ENCODE data around the gene SGTB. TPM values are rescaled to one million over a fixed set of nuclear protein-coding genes. Genes with fewer than 3 reads are reported as not detected.
A peak's percentile ranks its signal among the peaks of the same experiment; 100 is the strongest.

The SGTB gene
- polyA plus RNA-seq, 1 donor, result 4.3 TPM

DNA sequence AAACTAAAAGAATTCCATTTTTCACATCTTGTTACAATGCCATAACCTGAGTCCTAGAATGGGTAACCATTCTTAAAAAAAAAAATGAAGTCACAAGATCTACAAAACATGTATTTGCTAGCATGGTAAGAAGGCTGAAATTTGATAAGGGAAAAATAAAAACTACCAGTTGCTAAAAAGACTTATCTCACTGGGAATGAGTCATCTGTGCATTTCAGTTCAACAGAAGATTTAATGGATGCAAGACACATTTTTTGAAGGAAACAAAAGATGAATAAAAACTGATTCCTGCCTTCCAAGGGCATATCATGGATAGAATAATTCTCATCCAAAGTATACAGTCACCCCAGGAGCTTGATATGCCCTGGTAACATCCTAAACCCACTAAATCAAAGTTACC, 47.2 kb downstream of the SGTB start:
- Histone ChIP-seq H3K9me3 (ENCODE audit: control insufficient read depth, low read depth, low read length) (no peaks in the 10 kb centered on the region), H3K4me3 (ENCODE audit: low read length) (no peak overlapping the region), H3K27ac (ENCODE audit: low read length) (no peak overlapping the region), H3K27me3 (ENCODE audit: control insufficient read depth, insufficient read depth, low read length) (no peaks in the 10 kb centered on the region), H3K36me3 (ENCODE audit: control insufficient read depth, insufficient read depth, low read length) (peaks cover 2% of the 10 kb centered on the region), H3K4me1 (ENCODE audit: control insufficient read depth, insufficient read depth, low read length) (no peaks in the 10 kb centered on the region)
- no peak for DNase-seq

DNA sequence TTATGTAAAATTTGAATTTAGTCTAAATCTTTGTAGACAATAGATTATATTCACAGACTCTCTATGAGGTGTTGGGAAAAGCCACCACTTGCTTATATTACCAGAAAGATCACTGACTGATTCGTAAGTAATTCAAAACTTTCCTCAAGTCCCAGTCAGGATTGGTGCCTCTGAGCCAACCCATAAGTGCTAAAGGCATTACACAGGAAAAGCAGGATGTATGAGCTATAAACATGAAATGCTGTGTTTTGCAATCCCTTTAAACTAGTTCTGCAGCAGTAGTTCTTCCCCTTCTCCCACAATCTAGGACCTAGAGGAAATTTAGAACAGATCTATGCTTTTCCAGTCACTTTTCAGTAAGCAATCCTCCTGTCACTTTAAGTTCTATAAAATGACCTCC, 49.1 kb downstream of the SGTB start:
- H3K4me3 ChIP-seq (ENCODE audit: low read length), result no peak overlapping the region
- H3K4me1 ChIP-seq (ENCODE audit: control insufficient read depth, insufficient read depth, low read length), result no peaks in the 10 kb centered on the region
- no peak overlapping the region for H3K27ac ChIP-seq (ENCODE audit: low read length)
- no peaks in the 10 kb centered on the region for H3K9me3 ChIP-seq (ENCODE audit: control insufficient read depth, low read depth, low read length)
- peaks cover 2% of the 10 kb centered on the region for H3K36me3 ChIP-seq (ENCODE audit: control insufficient read depth, insufficient read depth, low read length)
- H3K27me3 ChIP-seq (ENCODE audit: control insufficient read depth, insufficient read depth, low read length), result no peaks in the 10 kb centered on the region
- DNase-seq, result no peak
- no CpG with 5 or more reads among the region's 1 CpG for WGBS (ENCODE audit: insufficient coverage, low lambda C conversion rate)

DNA sequence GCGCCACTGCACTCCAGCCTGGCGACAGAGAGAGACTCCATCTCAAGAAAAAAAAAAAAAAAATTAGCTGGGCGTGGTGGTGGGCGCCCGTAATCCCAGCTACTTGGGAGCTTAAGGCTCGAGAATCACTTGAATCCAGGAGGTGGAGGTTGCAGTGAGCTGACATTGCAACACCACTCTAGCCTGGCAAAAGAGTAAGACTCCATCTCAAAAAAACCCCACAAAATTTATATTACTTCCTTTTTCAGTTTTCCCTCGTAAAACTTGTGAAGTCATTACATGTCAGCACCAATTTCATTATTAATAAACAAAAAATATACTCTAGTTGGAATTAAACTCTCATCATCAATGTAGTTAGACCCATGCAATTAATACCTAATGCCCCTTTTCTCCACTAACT, 53.2 kb downstream of the SGTB start:
- no peaks in the 10 kb centered on the region for H3K9me3 ChIP-seq (ENCODE audit: control insufficient read depth, low read depth, low read length)
- 100% methylated on average over 1 of the region's 7 CpGs for WGBS (ENCODE audit: insufficient coverage, low lambda C conversion rate)
- no peaks in the 10 kb centered on the region for H3K27me3 ChIP-seq (ENCODE audit: control insufficient read depth, insufficient read depth, low read length)
- no peaks in the 10 kb centered on the region for H3K4me1 ChIP-seq (ENCODE audit: control insufficient read depth, insufficient read depth, low read length)
- peaks cover 7% of the 10 kb centered on the region for H3K36me3 ChIP-seq (ENCODE audit: control insufficient read depth, insufficient read depth, low read length)
- H3K4me3 ChIP-seq (ENCODE audit: low read length), result no peak overlapping the region
- no peak overlapping the region for H3K27ac ChIP-seq (ENCODE audit: low read length)
- no peak for DNase-seq

GRCh38 chr5:65663804-65664521, 57.9 kb downstream of the SGTB start:
- H3K27me3 ChIP-seq (ENCODE audit: control insufficient read depth, insufficient read depth, low read length), result no peaks in the 10 kb centered on the region
- 100% methylated on average over 1 of the region's 1 CpG for WGBS (ENCODE audit: insufficient coverage, low lambda C conversion rate)
- no peak for DNase-seq
- H3K4me3 ChIP-seq (ENCODE audit: low read length), result no peak overlapping the region
- H3K27ac ChIP-seq (ENCODE audit: low read length), result no peak overlapping the region
- H3K36me3 ChIP-seq (ENCODE audit: control insufficient read depth, insufficient read depth, low read length), result peaks cover 18% of the 10 kb centered on the region
- H3K4me1 ChIP-seq (ENCODE audit: control insufficient read depth, insufficient read depth, low read length), result no peaks in the 10 kb centered on the region
- H3K9me3 ChIP-seq (ENCODE audit: control insufficient read depth, low read depth, low read length), result no peaks in the 10 kb centered on the region

DNA sequence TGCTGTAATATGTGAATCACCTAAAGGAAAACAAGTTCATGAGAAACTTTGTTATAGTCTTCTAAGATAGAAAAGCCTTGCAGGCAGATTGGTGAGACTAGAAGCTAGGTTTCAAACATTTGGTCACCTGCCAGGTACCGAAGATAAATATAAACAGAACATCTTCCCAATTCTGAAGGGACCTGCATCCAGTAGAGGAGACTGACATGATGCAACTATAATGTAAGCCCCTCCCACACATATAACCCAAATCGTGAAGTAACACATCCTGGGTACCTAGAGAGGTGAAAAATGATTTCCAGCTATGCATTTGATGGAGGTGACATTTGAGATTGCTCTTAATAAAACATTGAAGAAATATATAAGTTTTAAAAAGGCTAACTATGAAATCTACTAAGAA, 67.2 kb downstream of the SGTB start:
- WGBS (ENCODE audit: insufficient coverage, low lambda C conversion rate), result no CpG with 5 or more reads among the region's 2 CpGs

DNA sequence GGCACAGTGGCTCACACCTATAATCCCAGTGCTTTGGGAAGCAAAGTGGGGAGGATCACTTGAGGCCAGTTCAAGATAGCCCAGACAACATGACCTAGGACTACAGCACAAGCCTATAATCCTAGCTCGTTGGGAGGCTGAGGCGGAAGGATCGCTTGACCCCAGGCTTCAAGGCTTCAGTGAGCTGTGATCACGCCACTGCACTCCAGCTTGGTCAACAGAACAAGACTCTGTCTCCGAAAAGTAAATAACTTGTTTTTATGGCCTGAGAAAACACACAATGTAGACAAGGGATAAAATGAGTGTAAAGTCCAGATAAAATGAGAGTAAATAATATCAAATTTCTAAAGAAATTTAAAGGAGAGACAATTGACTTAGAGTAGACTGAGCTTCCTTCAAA, 70.8 kb downstream of the SGTB start:
- H3K36me3 ChIP-seq (ENCODE audit: control insufficient read depth, insufficient read depth, low read length), result peaks cover 4% of the 10 kb centered on the region
- H3K9me3 ChIP-seq (ENCODE audit: control insufficient read depth, low read depth, low read length), result no peaks in the 10 kb centered on the region
- no peaks in the 10 kb centered on the region for H3K4me1 ChIP-seq (ENCODE audit: control insufficient read depth, insufficient read depth, low read length)
- no peak overlapping the region for H3K27ac ChIP-seq (ENCODE audit: low read length)
- peak in 1 of 2 donors; percentile 31 for DNase-seq
- no peak overlapping the region for H3K4me3 ChIP-seq (ENCODE audit: low read length)
- H3K27me3 ChIP-seq (ENCODE audit: control insufficient read depth, insufficient read depth, low read length), result no peaks in the 10 kb centered on the region
- WGBS (ENCODE audit: insufficient coverage, low lambda C conversion rate), result 20% methylated on average over 1 of the region's 5 CpGs

More for the DNA sequence above, 67.2 kb downstream of the SGTB start:
- no peak overlapping the region for H3K27ac ChIP-seq (ENCODE audit: low read length)
- no peak for DNase-seq
- no peaks in the 10 kb centered on the region for H3K27me3 ChIP-seq (ENCODE audit: control insufficient read depth, insufficient read depth, low read length)
- no peaks in the 10 kb centered on the region for H3K9me3 ChIP-seq (ENCODE audit: control insufficient read depth, low read depth, low read length)
- peaks cover 6% of the 10 kb centered on the region for H3K36me3 ChIP-seq (ENCODE audit: control insufficient read depth, insufficient read depth, low read length)
- H3K4me1 ChIP-seq (ENCODE audit: control insufficient read depth, insufficient read depth, low read length), result no peaks in the 10 kb centered on the region
- no peak overlapping the region for H3K4me3 ChIP-seq (ENCODE audit: low read length)

DNA sequence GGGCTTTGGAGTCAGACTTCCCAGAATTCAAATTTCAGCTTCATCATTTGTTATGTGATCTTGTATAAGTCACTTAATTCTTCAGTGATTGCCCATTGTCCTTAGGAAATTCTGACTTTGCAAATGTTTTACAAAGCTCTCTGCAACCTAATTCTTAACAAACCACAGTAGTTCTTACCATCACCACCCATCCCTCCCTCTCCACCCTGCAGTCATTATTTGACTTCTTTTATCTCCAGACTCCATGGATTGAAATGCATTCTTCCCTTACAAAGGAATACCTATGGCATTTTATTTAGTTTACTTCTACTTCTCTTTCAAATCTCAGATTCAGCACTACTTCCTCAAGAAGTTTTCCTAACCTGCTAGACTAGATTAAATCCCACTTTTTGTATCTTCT, 74.0 kb downstream of the SGTB start:
- Histone ChIP-seq H3K36me3 (ENCODE audit: control insufficient read depth, insufficient read depth, low read length) (peaks cover 2% of the 10 kb centered on the region), H3K27me3 (ENCODE audit: control insufficient read depth, insufficient read depth, low read length) (no peaks in the 10 kb centered on the region), H3K9me3 (ENCODE audit: control insufficient read depth, low read depth, low read length) (no peaks in the 10 kb centered on the region), H3K4me3 (ENCODE audit: low read length) (no peak overlapping the region), H3K27ac (ENCODE audit: low read length) (no peak overlapping the region), H3K4me1 (ENCODE audit: control insufficient read depth, insufficient read depth, low read length) (no peaks in the 10 kb centered on the region)
- no peak for DNase-seq

- Histone ChIP-seq H3K4me1 (ENCODE audit: control insufficient read depth, insufficient read depth, low read length) (no peaks in the 10 kb centered on the region), H3K27ac (ENCODE audit: low read length) (no peak overlapping the region), H3K36me3 (ENCODE audit: control insufficient read depth, insufficient read depth, low read length) (peaks cover 5% of the 10 kb centered on the region), H3K27me3 (ENCODE audit: control insufficient read depth, insufficient read depth, low read length) (no peaks in the 10 kb centered on the region), H3K9me3 (ENCODE audit: control insufficient read depth, low read depth, low read length) (no peaks in the 10 kb centered on the region), H3K4me3 (ENCODE audit: low read length) (no peak overlapping the region)
- WGBS (ENCODE audit: insufficient coverage, low lambda C conversion rate), result no CpG with 5 or more reads among the region's 2 CpGs
- DNase-seq, result no peak
Measured at GRCh38 chr5:65646938-65647337, 75.0 kb downstream of the SGTB start.

- no peaks in the 10 kb centered on the region for H3K4me1 ChIP-seq (ENCODE audit: control insufficient read depth, insufficient read depth, low read length)
- H3K4me3 ChIP-seq (ENCODE audit: low read length), result no peak overlapping the region
- no peak overlapping the region for H3K27ac ChIP-seq (ENCODE audit: low read length)
- H3K9me3 ChIP-seq (ENCODE audit: control insufficient read depth, low read depth, low read length), result no peaks in the 10 kb centered on the region
- no peak for DNase-seq
- 83% methylated on average over 1 of the region's 4 CpGs for WGBS (ENCODE audit: insufficient coverage, low lambda C conversion rate)
- H3K27me3 ChIP-seq (ENCODE audit: control insufficient read depth, insufficient read depth, low read length), result no peaks in the 10 kb centered on the region
- peaks cover 25% of the 10 kb centered on the region for H3K36me3 ChIP-seq (ENCODE audit: control insufficient read depth, insufficient read depth, low read length)
Measured at GRCh38 chr5:65640240-65640639, 81.7 kb downstream of the SGTB start.

DNA sequence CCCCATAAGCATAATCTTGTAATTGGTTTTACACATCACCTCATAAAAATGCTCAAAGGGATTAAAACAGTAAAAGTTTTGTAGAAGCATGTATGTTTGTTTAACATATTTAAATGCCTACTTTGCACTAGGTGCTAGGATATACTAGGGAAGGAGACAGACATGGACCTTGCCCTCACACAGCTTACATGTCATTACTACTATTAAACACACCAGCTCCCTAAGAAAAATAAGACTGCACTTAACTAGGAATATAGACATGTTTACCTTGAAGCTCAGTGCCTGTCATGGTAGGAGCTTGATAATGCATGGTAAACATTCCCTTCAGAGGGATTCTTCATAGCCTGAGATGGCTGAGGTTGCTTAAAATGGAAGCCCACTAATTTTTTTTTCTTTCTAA, 90.9 kb downstream of the SGTB start:
- H3K36me3 ChIP-seq (ENCODE audit: control insufficient read depth, insufficient read depth, low read length), result peaks cover 9% of the 10 kb centered on the region
- no peak overlapping the region for H3K27ac ChIP-seq (ENCODE audit: low read length)
- peaks cover 4% of the 10 kb centered on the region for H3K4me1 ChIP-seq (ENCODE audit: control insufficient read depth, insufficient read depth, low read length)
- no peaks in the 10 kb centered on the region for H3K27me3 ChIP-seq (ENCODE audit: control insufficient read depth, insufficient read depth, low read length)
- H3K4me3 ChIP-seq (ENCODE audit: low read length), result no peak overlapping the region
- no peaks in the 10 kb centered on the region for H3K9me3 ChIP-seq (ENCODE audit: control insufficient read depth, low read depth, low read length)
- DNase-seq, result peak in 1 of 2 donors; percentile 5

- peak in 1 of 2 donors; percentile 12 for DNase-seq
- H3K27ac ChIP-seq (ENCODE audit: low read length), result peak overlapping the region; percentile 86
Measured at GRCh38 chr5:65625743-65626142, 96.2 kb downstream of the SGTB start.

More at GRCh38 chr5:65625743-65626142, 96.2 kb downstream of the SGTB start:
- Histone ChIP-seq H3K4me3 (ENCODE audit: low read length) (peak overlapping the region; percentile 88), H3K36me3 (ENCODE audit: control insufficient read depth, insufficient read depth, low read length) (peaks cover 7% of the 10 kb centered on the region), H3K27me3 (ENCODE audit: control insufficient read depth, insufficient read depth, low read length) (no peaks in the 10 kb centered on the region), H3K9me3 (ENCODE audit: control insufficient read depth, low read depth, low read length) (no peaks in the 10 kb centered on the region), H3K4me1 (ENCODE audit: control insufficient read depth, insufficient read depth, low read length) (peaks cover 4% of the 10 kb centered on the region)
- 57% methylated on average over 3 of the region's 6 CpGs for WGBS (ENCODE audit: insufficient coverage, low lambda C conversion rate)

Measured in large intestine (tissue), 3 donors.